ENCODE measurements around the gene RPL13A. TPM values are rescaled to one million over a fixed set of nuclear protein-coding genes. Genes with fewer than 3 reads are reported as not detected.

Gene RPL13A
- total RNA-seq, 2 donors from 2014 or later = 765 to 1,868 TPM

- Histone ChIP-seq H3K4me1 (peaks cover 0 to 18% of the 10 kb centered on the region in 2 donors), H3K4me3 (no peak overlapping the region), H3K9me3 (no peaks in the 10 kb centered on the region), H3K27me3 (no peaks in the 10 kb centered on the region), H3K36me3 (peaks cover 5% of the 10 kb centered on the region), H3K27ac (no peak overlapping the region)
- TF ChIP-seq, protein P1, sequence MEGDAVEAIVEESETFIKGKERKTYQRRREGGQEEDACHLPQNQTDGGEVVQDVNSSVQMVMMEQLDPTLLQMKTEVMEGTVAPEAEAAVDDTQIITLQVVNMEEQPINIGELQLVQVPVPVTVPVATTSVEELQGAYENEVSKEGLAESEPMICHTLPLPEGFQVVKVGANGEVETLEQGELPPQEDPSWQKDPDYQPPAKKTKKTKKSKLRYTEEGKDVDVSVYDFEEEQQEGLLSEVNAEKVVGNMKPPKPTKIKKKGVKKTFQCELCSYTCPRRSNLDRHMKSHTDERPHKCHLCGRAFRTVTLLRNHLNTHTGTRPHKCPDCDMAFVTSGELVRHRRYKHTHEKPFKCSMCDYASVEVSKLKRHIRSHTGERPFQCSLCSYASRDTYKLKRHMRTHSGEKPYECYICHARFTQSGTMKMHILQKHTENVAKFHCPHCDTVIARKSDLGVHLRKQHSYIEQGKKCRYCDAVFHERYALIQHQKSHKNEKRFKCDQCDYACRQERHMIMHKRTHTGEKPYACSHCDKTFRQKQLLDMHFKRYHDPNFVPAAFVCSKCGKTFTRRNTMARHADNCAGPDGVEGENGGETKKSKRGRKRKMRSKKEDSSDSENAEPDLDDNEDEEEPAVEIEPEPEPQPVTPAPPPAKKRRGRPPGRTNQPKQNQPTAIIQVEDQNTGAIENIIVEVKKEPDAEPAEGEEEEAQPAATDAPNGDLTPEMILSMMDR (IDR thresholded peaks at IDR 0.05) = no peak
- no peak for DNase-seq (ENCODE audit: low spot score)
These were observed 39.6 kb upstream of the RPL13A start for GRCh38 chr19:49447485-49448431.

- no peaks in the 10 kb centered on the region for H3K27me3 ChIP-seq
- H3K4me3 ChIP-seq = no peak overlapping the region
- H3K27ac ChIP-seq = no peak overlapping the region
- H3K9me3 ChIP-seq = no peaks in the 10 kb centered on the region
- TF ChIP-seq, protein P1 (IDR thresholded peaks at IDR 0.05) = no peak
- H3K4me1 ChIP-seq = peaks cover 0 to 18% of the 10 kb centered on the region in 2 donors
- DNase-seq (ENCODE audit: low spot score) = no peak
- peaks cover 5% of the 10 kb centered on the region for H3K36me3 ChIP-seq
These were observed 39.0 kb upstream of the RPL13A start for GRCh38 chr19:49448432-49448786.

GRCh38 chr19:49450405-49450804 lies 37.0 kb upstream of the RPL13A start:
- Histone ChIP-seq H3K4me3 (no peak overlapping the region), H3K27ac (no peak overlapping the region), H3K9me3 (no peaks in the 10 kb centered on the region), H3K36me3 (peaks cover 5% of the 10 kb centered on the region), H3K4me1 (peaks cover 0 to 27% of the 10 kb centered on the region in 2 donors), H3K27me3 (no peaks in the 10 kb centered on the region)
- TF ChIP-seq, protein P1 (IDR thresholded peaks at IDR 0.05) = no peak
- no peak for DNase-seq (ENCODE audit: low spot score)

DNA sequence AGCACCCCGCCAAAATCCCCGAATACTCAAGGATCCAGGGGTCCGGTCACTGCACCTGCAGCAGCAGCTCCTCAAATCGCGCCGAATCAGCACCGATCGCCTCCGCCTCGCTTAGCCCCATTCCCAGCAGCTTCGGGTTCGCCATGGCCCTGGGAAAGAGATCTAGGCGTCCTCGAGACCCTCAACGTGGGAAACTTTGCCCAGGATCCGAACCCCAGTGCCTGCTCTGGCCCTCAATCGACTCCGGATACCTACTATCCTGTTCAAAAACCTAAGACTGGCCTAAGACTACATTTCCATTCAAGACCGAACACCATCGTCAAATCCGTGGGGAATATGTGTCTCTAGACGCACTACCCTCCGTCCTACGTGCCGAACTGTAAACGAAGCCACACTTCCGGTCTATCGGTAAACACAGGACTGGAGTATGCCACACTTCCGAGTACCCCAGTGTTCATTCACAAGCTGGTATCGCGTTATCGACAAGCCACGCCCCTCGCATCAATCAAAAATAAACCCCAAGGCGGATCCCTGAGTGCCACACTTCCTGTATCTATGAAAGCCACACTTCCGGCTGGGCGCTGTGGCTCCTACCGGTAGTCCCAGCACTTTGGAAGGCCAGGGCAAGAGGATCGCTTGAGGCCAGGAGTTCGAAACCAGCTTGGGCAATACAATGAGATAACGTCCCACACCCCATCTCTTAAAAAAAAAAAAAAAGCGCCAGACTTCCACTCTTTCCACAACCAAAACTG lies 35.8 kb upstream of the RPL13A start, which contains the start of gene PIH1D1:
Gene PIH1D1, minus strand, starts transcription at position 385 of the 752 bp plus-strand sequence. Its CDS starts 240 bp downstream, at position 145.
- DNase-seq (ENCODE audit: low spot score) = peak; percentile 99

GRCh38 chr19:49453013-49453756 lies 34.2 kb upstream of the RPL13A start, which contains the start of gene ALDH16A1:
TSS of gene ALDH16A1 (plus strand) at chr19:49453225. CDS start at chr19:49453332, 107 bp downstream.
- Histone ChIP-seq H3K4me1 (peaks cover 0 to 26% of the 10 kb centered on the region in 2 donors), H3K27me3 (no peaks in the 10 kb centered on the region), H3K36me3 (peaks cover 5% of the 10 kb centered on the region), H3K9me3 (no peaks in the 10 kb centered on the region), H3K27ac (peak within 1 kb of the TSS; percentile 89 to 95), H3K4me3 (peak within 1 kb of the TSS; percentile 65 to 82)
- peak; percentile 98 for DNase-seq (ENCODE audit: low spot score)
- TF ChIP-seq, protein P1 (IDR thresholded peaks at IDR 0.05) = no peak

More for the DNA sequence above, 35.8 kb upstream of the RPL13A start, which contains the start of gene PIH1D1:
- H3K4me1 ChIP-seq = peaks cover 0 to 27% of the 10 kb centered on the region in 2 donors
- TF ChIP-seq, protein P1 (IDR thresholded peaks at IDR 0.05) = peak in 1 of 2 donors; percentile 47
- no peaks in the 10 kb centered on the region for H3K9me3 ChIP-seq
- peaks cover 5% of the 10 kb centered on the region for H3K36me3 ChIP-seq
- peak within 1 kb of the TSS; percentile 89 to 95 for H3K27ac ChIP-seq
- H3K27me3 ChIP-seq = no peaks in the 10 kb centered on the region
- peak within 1 kb of the TSS; percentile 65 to 82 for H3K4me3 ChIP-seq

Measured in right atrium auricular region (tissue), 2 donors.